ENCODE measurements around the gene RNF213.

DNA sequence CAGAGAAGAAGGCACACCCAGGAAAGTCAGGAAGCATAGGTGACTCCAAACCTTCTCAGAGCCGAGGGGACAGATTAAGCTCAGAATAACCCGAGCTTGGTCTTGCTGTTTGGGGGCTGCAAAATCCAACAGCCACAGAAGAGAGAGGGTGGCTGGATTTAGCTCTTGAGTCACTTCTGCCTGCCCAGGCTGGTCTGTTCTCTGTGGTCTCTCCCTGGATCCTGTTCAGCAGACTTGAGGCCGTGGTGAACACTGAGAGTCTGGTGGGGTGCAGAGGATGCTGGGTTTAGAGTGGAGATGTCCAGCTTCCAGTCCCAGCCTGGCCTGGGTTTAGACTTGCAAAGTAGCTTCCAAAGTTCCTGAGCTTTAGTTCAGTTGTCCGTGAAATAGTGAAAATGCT lies 31.6 kb upstream of the RNF213 start:
- TF ChIP-seq, protein P1, sequence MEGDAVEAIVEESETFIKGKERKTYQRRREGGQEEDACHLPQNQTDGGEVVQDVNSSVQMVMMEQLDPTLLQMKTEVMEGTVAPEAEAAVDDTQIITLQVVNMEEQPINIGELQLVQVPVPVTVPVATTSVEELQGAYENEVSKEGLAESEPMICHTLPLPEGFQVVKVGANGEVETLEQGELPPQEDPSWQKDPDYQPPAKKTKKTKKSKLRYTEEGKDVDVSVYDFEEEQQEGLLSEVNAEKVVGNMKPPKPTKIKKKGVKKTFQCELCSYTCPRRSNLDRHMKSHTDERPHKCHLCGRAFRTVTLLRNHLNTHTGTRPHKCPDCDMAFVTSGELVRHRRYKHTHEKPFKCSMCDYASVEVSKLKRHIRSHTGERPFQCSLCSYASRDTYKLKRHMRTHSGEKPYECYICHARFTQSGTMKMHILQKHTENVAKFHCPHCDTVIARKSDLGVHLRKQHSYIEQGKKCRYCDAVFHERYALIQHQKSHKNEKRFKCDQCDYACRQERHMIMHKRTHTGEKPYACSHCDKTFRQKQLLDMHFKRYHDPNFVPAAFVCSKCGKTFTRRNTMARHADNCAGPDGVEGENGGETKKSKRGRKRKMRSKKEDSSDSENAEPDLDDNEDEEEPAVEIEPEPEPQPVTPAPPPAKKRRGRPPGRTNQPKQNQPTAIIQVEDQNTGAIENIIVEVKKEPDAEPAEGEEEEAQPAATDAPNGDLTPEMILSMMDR (IDR thresholded peaks at IDR 0.05; ENCODE audit: insufficient read depth, low read depth, low read length) = no peak
- no peak for TF ChIP-seq EZH2 (IDR thresholded peaks at IDR 0.05; ENCODE audit: insufficient read depth, low read length)
